GM19452 (cell line): ENCODE data around the gene KCNH1.

ENCODE experiments used
- ATAC-seq: cut with Tn5 transposase; IDR thresholded peaks from one replicate; pipeline ENCODE4 v1.9.1; 2021; ENCODE audit not compliant: unreplicated experiment

Gene KCNH1

DNA sequence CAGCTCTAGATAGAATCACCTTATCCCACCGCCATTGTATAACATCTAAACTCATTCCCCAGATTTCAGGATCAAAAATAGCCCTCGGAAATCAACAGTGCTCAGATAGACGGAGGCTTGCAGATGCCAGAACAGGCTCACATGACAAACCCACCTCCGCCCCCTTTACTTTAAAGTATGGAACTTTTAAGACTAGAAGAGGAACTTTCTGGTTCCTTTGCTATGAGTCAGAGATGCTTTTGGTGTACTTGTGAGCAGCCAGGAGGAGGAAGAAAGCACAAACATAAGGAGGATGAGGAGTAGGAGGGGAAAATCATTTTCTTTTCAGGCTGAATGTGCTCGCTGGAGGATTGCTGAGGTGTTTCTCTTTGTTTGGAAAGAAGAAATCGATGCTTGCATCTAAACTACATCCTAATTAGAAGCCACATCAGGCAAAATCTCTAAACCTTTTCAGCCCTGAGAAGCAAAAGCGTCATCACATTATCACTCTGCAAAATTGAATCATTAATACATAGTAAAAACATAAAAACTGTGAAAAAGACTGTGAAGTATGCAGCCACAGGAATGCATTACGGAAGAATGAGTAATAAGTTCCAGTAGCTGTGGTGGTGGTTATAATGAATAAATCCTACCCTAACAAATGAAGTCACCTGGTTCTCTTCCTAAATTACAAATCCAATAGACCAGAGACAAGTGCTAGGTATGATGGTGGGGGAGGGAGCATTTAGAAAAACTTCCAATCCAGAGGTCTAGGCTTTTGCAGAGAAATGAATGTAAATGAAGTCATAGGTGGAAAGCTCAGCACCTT is 251.3 kb downstream of the KCNH1 start:
- no peak for ATAC-seq

DNA sequence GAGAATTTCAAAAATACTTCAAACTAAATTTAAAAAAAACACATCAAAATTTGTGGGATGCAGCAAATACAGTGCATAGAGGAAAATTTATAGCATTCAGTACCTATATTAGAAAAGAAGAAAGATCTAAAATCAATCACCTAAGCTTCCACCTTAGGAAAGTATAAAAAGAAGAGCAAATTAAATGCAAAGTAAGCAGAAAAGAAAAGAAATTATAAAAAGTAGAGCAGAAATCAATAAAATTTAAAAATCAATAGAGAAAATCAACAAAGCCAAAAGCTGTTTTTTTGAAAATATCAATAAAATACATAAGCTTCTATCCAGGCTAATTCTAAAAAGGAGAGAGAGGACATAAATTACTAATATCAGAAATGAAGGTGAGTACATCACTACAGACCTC is 255.4 kb downstream of the KCNH1 start:
- ATAC-seq = no peak

DNA sequence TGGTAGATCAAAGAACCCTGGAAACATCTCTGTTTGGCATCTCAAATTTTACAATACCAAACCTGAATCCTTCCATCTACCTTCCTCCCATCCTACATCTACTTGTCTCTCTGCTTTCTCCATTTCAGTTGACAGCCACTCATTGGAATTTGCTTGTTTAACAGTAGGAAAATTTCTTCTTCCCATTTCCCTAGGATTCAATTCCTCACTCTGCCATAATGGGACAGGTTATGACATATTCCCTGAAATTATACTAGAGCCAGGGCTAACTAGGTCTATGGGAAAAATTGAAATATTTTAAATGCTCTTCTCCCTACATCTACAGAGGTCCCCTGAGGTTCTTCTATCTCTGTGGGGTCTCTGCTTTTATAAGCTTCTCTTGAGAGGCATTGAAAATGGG is 257.7 kb downstream of the KCNH1 start:
- ATAC-seq = no peak

DNA sequence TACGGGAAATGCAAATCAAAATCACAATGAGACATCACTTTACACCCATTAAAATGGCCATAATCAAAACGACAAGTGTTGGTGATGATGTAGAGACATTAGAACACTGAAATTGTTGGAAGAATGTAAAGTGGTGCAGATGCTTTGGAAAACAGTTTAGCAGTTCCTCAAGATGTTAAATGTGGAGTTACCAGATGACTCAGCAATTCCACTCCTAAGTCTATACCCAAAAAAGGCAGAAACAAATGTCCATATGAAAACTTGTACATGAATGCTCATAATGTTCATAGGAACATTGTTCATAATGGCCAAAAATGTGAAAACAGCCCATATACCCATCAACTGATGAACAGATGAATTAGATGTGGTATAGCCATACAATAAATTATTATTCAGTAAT is 267.4 kb downstream of the KCNH1 start:
- ATAC-seq = no peak

DNA sequence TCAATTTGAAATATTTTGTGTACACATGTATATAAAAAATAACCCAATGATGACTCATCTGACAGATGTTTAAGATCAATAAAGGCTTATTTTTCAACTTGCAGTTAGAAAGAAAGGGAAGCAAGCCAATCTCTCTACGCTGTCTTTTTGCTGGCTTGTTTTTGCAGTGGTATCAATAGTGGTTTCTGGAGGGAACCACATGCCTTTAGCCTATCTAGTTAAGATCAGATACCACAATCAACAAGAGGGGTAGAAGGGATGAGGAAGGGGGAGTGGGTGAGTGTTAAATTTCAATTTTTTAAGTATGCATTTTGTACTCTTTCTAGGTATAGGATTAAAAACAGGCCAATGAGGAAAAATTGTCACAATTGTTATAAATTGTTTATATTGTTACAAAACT is 276.2 kb downstream of the KCNH1 start:
- ATAC-seq = no peak

GRCh38 chr1:210857146-210857663 is 276.7 kb downstream of the KCNH1 start:
- ATAC-seq = no peak

GRCh38 chr1:210855440-210855839 is 278.5 kb downstream of the KCNH1 start:
- ATAC-seq = no peak

GRCh38 chr1:210853276-210853675 is 280.7 kb downstream of the KCNH1 start:
- ATAC-seq = no peak

- no peak for ATAC-seq
These were observed 283.4 kb downstream of the KCNH1 start for GRCh38 chr1:210850556-210850955.

DNA sequence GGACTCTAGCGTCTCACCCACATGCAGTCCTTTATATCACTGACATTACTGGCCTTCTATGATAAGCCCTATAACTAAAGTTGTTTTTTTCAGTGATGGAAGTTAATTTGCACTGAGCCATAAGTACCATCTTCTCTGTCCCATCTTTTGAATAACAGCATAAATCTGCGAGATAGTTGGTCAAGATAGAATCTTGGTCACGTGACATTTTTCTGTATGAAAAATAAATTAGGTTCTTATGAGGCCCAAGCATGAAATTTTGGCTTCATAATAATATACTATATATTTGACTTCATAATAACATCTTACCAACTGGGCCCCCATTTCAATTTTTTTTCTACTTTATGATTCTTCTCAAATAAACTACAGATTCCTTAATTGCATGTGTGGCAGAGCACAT is 285.5 kb downstream of the KCNH1 start:
- no peak for ATAC-seq

- ATAC-seq = no peak
These were observed 291.9 kb downstream of the KCNH1 start for GRCh38 chr1:210841926-210842625.

DNA sequence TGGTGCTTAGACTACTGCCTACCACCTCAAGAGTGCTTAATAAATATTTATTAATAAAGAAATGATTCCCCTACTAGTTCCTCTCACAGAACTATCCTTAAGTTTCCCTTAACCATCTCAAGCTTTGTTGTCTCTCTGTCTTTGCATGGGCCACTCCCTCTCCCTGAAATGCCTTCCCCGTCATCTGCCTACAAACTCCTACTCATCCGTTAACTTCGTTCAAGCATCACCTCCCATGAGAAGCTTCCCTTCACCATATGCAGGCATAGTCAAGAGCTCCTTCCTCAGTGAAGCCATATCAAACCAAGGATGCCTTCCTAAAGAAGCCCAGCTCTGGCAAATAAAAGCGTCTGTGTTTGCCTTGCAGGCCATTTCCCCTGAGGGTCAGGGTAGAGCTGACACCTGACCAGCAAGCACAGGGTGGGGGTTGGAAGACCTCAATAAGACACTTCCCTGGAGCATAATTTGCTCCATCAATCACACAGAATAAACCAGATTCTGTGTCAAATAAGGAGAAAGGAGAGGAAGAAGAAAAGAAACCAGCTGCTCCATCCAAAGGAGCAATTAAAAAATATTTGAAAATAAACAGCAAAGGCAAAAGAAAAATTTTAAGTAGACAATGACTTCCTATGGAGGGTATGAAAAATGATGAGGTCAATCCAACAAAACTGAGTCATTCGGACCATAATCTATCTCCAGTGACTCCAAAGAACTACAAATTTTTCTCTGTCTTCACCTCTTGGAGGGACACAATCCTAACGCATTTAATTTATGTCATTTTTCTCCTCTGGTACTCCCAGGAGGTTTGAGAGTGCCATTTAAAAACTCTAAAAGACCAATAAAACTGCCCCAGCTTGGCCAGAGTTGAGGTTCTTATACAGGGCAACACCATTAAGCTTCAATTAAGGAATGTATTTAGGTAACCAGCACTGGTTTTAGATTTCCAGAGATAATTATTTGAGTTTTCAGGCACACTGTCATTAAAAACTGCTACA is 303.6 kb downstream of the KCNH1 start:
- no peak for ATAC-seq

DNA sequence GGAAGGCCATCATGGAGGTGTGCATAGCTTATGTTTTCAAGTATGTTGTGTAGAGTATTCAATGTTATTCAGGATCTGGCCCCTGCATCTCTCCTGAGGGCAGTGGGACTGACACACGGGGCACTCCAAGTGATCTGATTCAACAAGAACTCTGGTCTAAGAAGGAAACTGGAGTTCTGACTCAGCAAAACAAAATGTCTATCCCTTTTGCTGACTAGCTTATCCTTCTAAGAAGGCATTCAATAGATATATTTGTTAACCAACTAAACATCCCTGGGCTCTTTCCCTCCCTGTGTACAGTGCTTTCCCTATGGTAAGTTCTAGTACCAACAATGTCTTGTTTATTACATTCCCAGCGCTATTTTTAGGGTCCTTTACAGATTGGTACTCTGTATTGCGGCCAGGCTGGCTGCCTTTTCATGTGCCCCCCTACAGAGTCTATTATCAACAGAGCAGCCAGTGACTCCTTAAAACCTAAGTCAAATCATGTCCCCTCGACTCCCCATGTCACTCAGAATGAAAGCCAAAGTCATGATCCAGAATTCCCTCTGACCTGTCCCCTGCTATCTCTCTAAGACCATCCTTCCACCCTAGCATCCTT is 304.9 kb downstream of the KCNH1 start:
- ATAC-seq = no peak

- ATAC-seq = no peak
These were observed 306.5 kb downstream of the KCNH1 start for GRCh38 chr1:210827481-210827880.

GRCh38 chr1:210826686-210827085 is 307.3 kb downstream of the KCNH1 start:
- ATAC-seq = no peak

GRCh38 chr1:210822932-210823331 is 311.0 kb downstream of the KCNH1 start:
- no peak for ATAC-seq

- ATAC-seq = no peak
These were observed 311.7 kb downstream of the KCNH1 start for GRCh38 chr1:210822241-210822640.

DNA sequence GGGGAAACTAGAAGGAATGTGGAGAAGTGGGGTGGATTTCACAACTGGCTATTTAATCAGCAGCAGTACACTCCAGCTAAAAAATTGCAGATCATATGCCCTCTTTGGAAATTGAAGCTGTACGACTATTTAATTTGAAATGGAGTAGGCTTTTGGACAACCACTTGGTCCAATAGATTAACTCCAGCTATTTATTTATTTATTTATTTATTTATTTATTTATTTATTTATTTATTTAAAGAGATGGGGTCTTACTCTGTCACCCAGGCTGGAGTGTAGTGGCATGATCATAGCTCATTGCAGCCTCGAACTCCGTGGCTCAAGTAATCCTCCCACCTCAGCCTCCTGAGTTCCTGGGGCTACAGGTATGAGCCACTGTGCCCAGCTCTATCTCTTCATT is 312.3 kb downstream of the KCNH1 start:
- no peak for ATAC-seq

GRCh38 chr1:210819266-210819665 is 314.7 kb downstream of the KCNH1 start:
- ATAC-seq = no peak

DNA sequence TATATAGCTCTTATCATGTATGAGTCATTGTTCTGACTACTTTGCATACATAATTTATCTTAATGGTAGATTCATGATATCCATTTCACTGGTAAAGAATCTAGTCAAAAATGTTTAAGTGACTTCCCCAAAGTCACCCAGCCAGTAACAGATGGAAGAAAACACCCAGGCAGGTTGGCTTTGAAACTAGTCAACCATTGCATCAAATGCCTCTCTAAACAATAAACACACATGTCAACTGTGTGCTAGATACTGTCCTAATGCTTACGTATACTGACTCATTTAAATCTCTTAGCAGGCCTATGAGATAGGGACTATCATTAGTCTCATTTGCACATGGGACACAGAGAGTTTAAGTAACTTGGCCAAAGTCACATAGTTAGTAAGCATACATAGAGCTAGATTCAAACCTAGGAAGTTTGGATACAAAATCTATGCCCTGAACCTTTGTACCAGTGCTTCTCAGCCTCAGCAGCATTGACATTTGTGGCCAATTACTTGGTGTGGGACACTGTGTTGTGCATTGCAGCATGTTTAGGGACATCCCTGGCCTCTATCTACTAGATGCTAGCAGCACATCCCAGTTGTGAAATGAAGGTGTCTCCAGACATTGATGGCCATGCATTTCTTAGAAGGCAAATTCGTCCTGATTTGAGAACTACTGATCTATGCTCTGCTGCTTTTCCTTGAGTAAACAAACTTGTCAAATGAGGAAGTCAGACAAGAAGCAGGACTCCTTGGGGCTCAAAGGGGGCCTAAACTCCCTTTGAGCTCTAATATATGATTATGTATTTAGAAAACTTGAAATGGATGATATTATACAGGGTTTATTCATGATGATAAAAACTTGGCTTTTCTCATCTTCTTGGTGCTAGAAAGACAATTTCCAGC is 316.3 kb downstream of the KCNH1 start:
- ATAC-seq = no peak
